K562 (cell line): ENCODE data around the gene SZT2. TPM values are rescaled to one million over a fixed set of nuclear protein-coding genes. Genes with fewer than 3 reads are reported as not detected.

ENCODE experiments used
- ATF4 ChIP-seq: fragments of 450-650 bp; formaldehyde crosslinking; IDR thresholded peaks from 2 replicates; pipeline ENCODE4 v1.4.0; 2022; ENCODE audit warnings: mild to moderate bottlenecking, moderate library complexity
- ATF7 ChIP-seq: fragments of 450-650 bp; IDR thresholded peaks from 2 replicates; pipeline ENCODE4 v1.7.1; 2014; ENCODE audit warnings: mild to moderate bottlenecking, moderate library complexity
- CEBPB ChIP-seq: fragments of 450-650 bp; IDR thresholded peaks from 2 replicates; pipeline ENCODE4 v1.6.1; 2016; ENCODE audit warnings: missing genetic modification characterization, missing compliant biosample characterization
- ESRRA ChIP-seq: fragments of 450-650 bp; IDR thresholded peaks from 2 replicates; pipeline ENCODE4 v1.6.1; 2014; ENCODE audit warnings: low read depth, mild to moderate bottlenecking, moderate library complexity, borderline replicate concordance
- ETV6 ChIP-seq, 3 experiments: fragments of 150-350 bp in 1 of 3; sonication (generic) in 1 of 3; formaldehyde crosslinking in 1 of 3; IDR thresholded peaks; 2 replicates each; pipeline versions ENCODE4 v1.6.1 to v1.8.0; 2014 to 2022; ENCODE audit warnings: borderline replicate concordance in 2 of 3, low read depth in 2 of 3, antibody characterized with exemption in 1 of 3, low read length in 1 of 3, mild to moderate bottlenecking in 1 of 3, missing genetic modification reagents in 1 of 3
- HDAC3 ChIP-seq: fragments of 450-650 bp; IDR thresholded peaks from 2 replicates; pipeline ENCODE4 v1.6.1; 2018; ENCODE audit warnings: borderline replicate concordance, mild to moderate bottlenecking, moderate library complexity; ENCODE audit not compliant: partially characterized antibody
- HDAC8 ChIP-seq: fragments of 450-650 bp; IDR thresholded peaks from 2 replicates; pipeline ENCODE4 v1.6.1; 2016; ENCODE audit warnings: mild to moderate bottlenecking, missing genetic modification characterization, moderate library complexity, missing compliant biosample characterization
- HEY1 ChIP-seq: fragments of 250-450 bp; sonication (Bioruptor Pico); IDR thresholded peaks from 2 replicates; pipeline ENCODE4 v1.5.0; 2020; ENCODE audit warnings: mild to moderate bottlenecking, moderate library complexity, borderline replicate concordance
- HMBOX1 ChIP-seq: sonication (generic); IDR thresholded peaks from 2 replicates; pipeline ENCODE4 v1.6.1; 2016
- HNRNPLL ChIP-seq: fragments of 200-400 bp; formaldehyde crosslinking; IDR thresholded peaks from 2 replicates; pipeline ENCODE4 v1.6.1; 2017; ENCODE audit warnings: low read length, low read depth, mild to moderate bottlenecking; ENCODE audit not compliant: poor library complexity, severe bottlenecking
- JUN ChIP-seq, 2 experiments: sonication (generic) in 1 of 2; formaldehyde crosslinking in 1 of 2; IDR thresholded peaks; 2 replicates each; pipeline versions ENCODE4 v1.6.1 to v1.8.0; 2012 to 2022; ENCODE audit warnings: borderline replicate concordance in 2 of 2, mild to moderate bottlenecking in 2 of 2, improper control_type of control experiment in 1 of 2, low read depth in 1 of 2, low read length in 1 of 2, missing genetic modification reagents in 1 of 2
- KDM4B ChIP-seq, 2 experiments: fragments of 450-650 bp in 1 of 2; sonication (generic) in 1 of 2; IDR thresholded peaks; 2 replicates each; pipeline ENCODE4 v1.6.1; 2016 to 2017; ENCODE audit warnings: borderline replicate concordance in 2 of 2, antibody characterized with exemption in 1 of 2, low read depth in 1 of 2, mild to moderate bottlenecking in 1 of 2
- MBD2 ChIP-seq: sonication (generic); IDR thresholded peaks from 2 replicates; pipeline ENCODE4 v1.6.1; 2016; ENCODE audit warnings: low read depth, borderline replicate concordance
- MEF2D ChIP-seq: conservative IDR thresholded peaks from 2 replicates; pipeline ENCODE4 v1.6.1; 2016; ENCODE audit warnings: low read depth, missing genetic modification characterization, missing compliant biosample characterization
- NFIC ChIP-seq: fragments of 450-650 bp; IDR thresholded peaks from 2 replicates; pipeline ENCODE4 v1.6.1; 2017; ENCODE audit warnings: mild to moderate bottlenecking, inconsistent platforms
- NUFIP1 ChIP-seq: fragments of 450-650 bp; IDR thresholded peaks from 2 replicates; pipeline ENCODE4 v1.6.1; 2018; ENCODE audit not compliant: partially characterized antibody
- PCBP2 ChIP-seq: fragments of 200-400 bp; formaldehyde crosslinking; IDR thresholded peaks from 2 replicates; pipeline ENCODE4 v1.6.1; 2018; ENCODE audit warnings: low read length, low read depth, mild to moderate bottlenecking, moderate library complexity; ENCODE audit not compliant: poor library complexity, severe bottlenecking
- RBM15 ChIP-seq: fragments of 200-400 bp; formaldehyde crosslinking; IDR thresholded peaks from 2 replicates; pipeline ENCODE4 v1.6.1; 2018; ENCODE audit warnings: mild to moderate bottlenecking, low read length, moderate library complexity; ENCODE audit not compliant: insufficient read depth
- SIN3A ChIP-seq, 2 experiments: fragments of 150-350 bp in 1 of 2; IDR thresholded peaks; 2 replicates each; pipeline ENCODE4 v1.6.1; 2011 to 2016; ENCODE audit warnings: borderline replicate concordance in 2 of 2, low read depth in 2 of 2, low read length in 2 of 2, mild to moderate bottlenecking in 2 of 2, moderate library complexity in 2 of 2; ENCODE audit not compliant: control insufficient read depth in 1 of 2
- WHSC1 ChIP-seq: IDR thresholded peaks from one replicate; pipeline ENCODE4 v1.6.1; 2012; ENCODE audit warnings: low read length, control low read depth, inconsistent platforms
- ZBTB12 ChIP-seq: fragments of 250-450 bp; sonication (Bioruptor Pico); IDR thresholded peaks from 2 replicates; pipeline ENCODE4 v1.4.0; 2020
- ZFP36 ChIP-seq: fragments of 150-350 bp; IDR thresholded peaks from 2 replicates; pipeline ENCODE4 v1.6.1; 2018; ENCODE audit warnings: low read length, low read depth; ENCODE audit not compliant: partially characterized antibody
- ZNF143 ChIP-seq: sonication (generic); formaldehyde crosslinking; IDR thresholded peaks from 2 replicates; pipeline ENCODE4 v1.9.0; 2022; ENCODE audit warnings: mild to moderate bottlenecking, missing genetic modification reagents
- ZNF263 ChIP-seq: sonication (generic); formaldehyde crosslinking; IDR thresholded peaks from 2 replicates; pipeline ENCODE4 v1.8.0; 2022; ENCODE audit warnings: mild to moderate bottlenecking, missing genetic modification reagents, borderline replicate concordance
- ZSCAN29 ChIP-seq: fragments of 450-650 bp; IDR thresholded peaks from 2 replicates; pipeline ENCODE4 v1.6.1; 2017
- polyA plus RNA-seq, 8 experiments: library from polyadenylated mRNA; depleted of rRNA in 4 of 8; stranded (reverse) in 5 of 8; unstranded in 3 of 8; fragments of >200 nt; fragmentation: Nextera tagmentation in 2 of 8; fragmentation: Illumina TruSeq in 1 of 8; extraction: Ambion mirVana in 2 of 8; extraction: Trizol in 1 of 8; gene quantifications; 2 replicates each; pipeline versions ENCODE4 v1.2.1 to v1.2.3, GENCODE V29; 2011 to 2014; ENCODE audit warnings: inconsistent platforms in 1 of 8, missing spikeins in 1 of 8
- total RNA-seq, 7 experiments: library from RNA; depleted of rRNA in 6 of 7; stranded (reverse); fragments of >200 nt in 6 of 7; fragmentation: Illumina TruSeq in 2 of 7; extraction: Trizol in 2 of 7; gene quantifications; 2 replicates each; pipeline versions ENCODE4 v1.2.1 to v1.2.3, GENCODE V29; 2011 to 2021; ENCODE audit warnings: low replicate concordance in 1 of 7

Gene SZT2
- total and polyA plus RNA-seq, 9 of the 15 experiments (the other 6 are each of a cell fraction or from before 2014, with no cell fraction given), result 0.88 to 31.0 (median 12.8) TPM

- TF ChIP-seq KDM4B (IDR thresholded peaks at IDR 0.05; ENCODE audit: borderline replicate concordance in 2 of 2, low read depth in 1 of 2) (no peak), NFIC (peak; percentile 98), ZFP36 (no peak), ATF4 (CRISPR knock-in tag) (0 out of 2 replicates have a peak, but pooled peaks have one; percentile 53), ZNF263 (CRISPR knock-in tag) (no peak), PCBP2 (no peak), ZNF143 (CRISPR knock-in tag) (no peak), RBM15 (no peak), HNRNPLL (no peak), ETV6 (IDR thresholded peaks at IDR 0.05; ENCODE audit: borderline replicate concordance in 1 of 2, low read depth in 2 of 2, low read length in 1 of 2) (no peak), ETV6 (CRISPR knock-in tag; IDR thresholded peaks at IDR 0.05; ENCODE audit: borderline replicate concordance) (no peak), ATF7 (peak; percentile 79), HEY1 (CRISPR knock-in tag) (peak; percentile 3; the same call in 1 of the 2 replicates), HDAC8 (tag) (no peak), HDAC3 (peak; percentile 73), CEBPB (no peak), ZSCAN29 (no peak), MBD2 (0 out of 2 replicates have a peak, but pooled peaks have one; percentile 25), SIN3A (IDR thresholded peaks at IDR 0.05; ENCODE audit: borderline replicate concordance in 2 of 2, control insufficient read depth in 1 of 2, low read depth in 2 of 2, low read length in 2 of 2) (no peak), HMBOX1 (peak; percentile 98), JUN (IDR thresholded peaks at IDR 0.05; ENCODE audit: borderline replicate concordance, low read depth, low read length) (no peak; the same call in 1 of the 2 replicates), JUN (CRISPR knock-in tag; IDR thresholded peaks at IDR 0.05; ENCODE audit: borderline replicate concordance) (no peak), ZBTB12 (CRISPR knock-in tag) (no peak), ESRRA (peak; percentile 87; the same call in 1 of the 2 replicates), WHSC1 (no peak), NUFIP1 (no peak), MEF2D (tag) (no peak)
These were observed 15.6 kb downstream of the SZT2 start (continued) for GRCh38 chr1:43405219-43405875.
